ENCODE measurements around the gene CNTF. TPM values are rescaled to one million over a fixed set of nuclear protein-coding genes. Genes with fewer than 3 reads are reported as not detected.

CNTF gene
- total and polyA plus RNA-seq, 8 donors, result 0.47 to 1.9 (median 0.77) TPM

- intact Hi-C loops (cut with DNase I), result no loop called here
- Histone ChIP-seq H3K4me3 (peak overlapping the region; percentile 91 to 95), H3K27me3 (no peaks in the 10 kb centered on the region), H3K36me3 (no peaks in the 10 kb centered on the region), H3K9me3 (no peaks in the 10 kb centered on the region), H3K4me1 (peaks cover 17 to 71% of the 10 kb centered on the region in 2 donors), H3K27ac (peak overlapping the region; percentile 99 to 100)
- peak; percentile 92 to 95 (median 94) for DNase-seq
- peak; percentile 70 for ATAC-seq
- peak; percentile 45 to 79 for TF ChIP-seq CTCF (IDR thresholded peaks at IDR 0.05)
These were observed 43.0 kb upstream of the CNTF start for GRCh38 chr11:58579192-58580129.

- H3K4me1 ChIP-seq, result peaks cover 17 to 62% of the 10 kb centered on the region in 2 donors
- peak overlapping the region; percentile 91 to 95 for H3K4me3 ChIP-seq
- H3K36me3 ChIP-seq, result peaks cover 0 to 3% of the 10 kb centered on the region in 2 donors
- no peak for DNase-seq
- H3K27ac ChIP-seq, result peak overlapping the region; percentile 99 to 100
- no peak for ATAC-seq
- no peaks in the 10 kb centered on the region for H3K27me3 ChIP-seq
- H3K9me3 ChIP-seq, result no peaks in the 10 kb centered on the region
- no peak for TF ChIP-seq CTCF (IDR thresholded peaks at IDR 0.05)
- intact Hi-C loops (cut with DNase I), result no loop called here
These were observed 42.2 kb upstream of the CNTF start for GRCh38 chr11:58580311-58580710.

- peaks cover 10 to 53% of the 10 kb centered on the region in 2 donors for H3K4me1 ChIP-seq
- no peaks in the 10 kb centered on the region for H3K27me3 ChIP-seq
- H3K27ac ChIP-seq, result no peak overlapping the region
- DNase-seq (no peak), ATAC-seq (no peak)
- no peak for TF ChIP-seq CTCF (IDR thresholded peaks at IDR 0.05)
- peaks cover 0 to 3% of the 10 kb centered on the region in 2 donors for H3K36me3 ChIP-seq
- no peaks in the 10 kb centered on the region for H3K9me3 ChIP-seq
- intact Hi-C loops (cut with DNase I), result no loop called here
- no peak overlapping the region for H3K4me3 ChIP-seq
These were observed 40.0 kb upstream of the CNTF start for GRCh38 chr11:58582437-58582836.

- DNase-seq (no peak), ATAC-seq (no peak)
- intact Hi-C loops (cut with DNase I), result no loop called here
- H3K4me3 ChIP-seq, result no peak overlapping the region
- H3K27me3 ChIP-seq, result no peaks in the 10 kb centered on the region
- no peaks in the 10 kb centered on the region for H3K9me3 ChIP-seq
- no peak overlapping the region for H3K27ac ChIP-seq
- TF ChIP-seq CTCF (IDR thresholded peaks at IDR 0.05), result no peak
- peaks cover 0 to 33% of the 10 kb centered on the region in 2 donors for H3K4me1 ChIP-seq
- peaks cover 0 to 8% of the 10 kb centered on the region in 2 donors for H3K36me3 ChIP-seq
These were observed 35.5 kb upstream of the CNTF start for GRCh38 chr11:58586998-58587397.

- no peak for DNase-seq
- H3K4me1 ChIP-seq, result peaks cover 0 to 19% of the 10 kb centered on the region in 2 donors
- no peaks in the 10 kb centered on the region for H3K27me3 ChIP-seq
- H3K9me3 ChIP-seq, result no peaks in the 10 kb centered on the region
- no peak for ATAC-seq
- H3K27ac ChIP-seq, result no peak overlapping the region
- peaks cover 0 to 8% of the 10 kb centered on the region in 2 donors for H3K36me3 ChIP-seq
- intact Hi-C loops (cut with DNase I), result no loop called here
- H3K4me3 ChIP-seq, result no peak overlapping the region
- TF ChIP-seq CTCF (IDR thresholded peaks at IDR 0.05), result no peak
These were observed 30.8 kb upstream of the CNTF start for GRCh38 chr11:58591659-58592058.
